GM19372 (cell line): Measurements from ENCODE around the gene LIPE.
A peak's percentile ranks its signal among the peaks of the same experiment; 100 is the strongest.

Source experiments
- ATAC-seq: cut with Tn5 transposase; IDR thresholded peaks from one replicate; pipeline ENCODE4 v1.9.1; 2021; ENCODE audit warnings: mild to moderate bottlenecking, low read depth, moderate library complexity; ENCODE audit not compliant: unreplicated experiment

LIPE gene

DNA sequence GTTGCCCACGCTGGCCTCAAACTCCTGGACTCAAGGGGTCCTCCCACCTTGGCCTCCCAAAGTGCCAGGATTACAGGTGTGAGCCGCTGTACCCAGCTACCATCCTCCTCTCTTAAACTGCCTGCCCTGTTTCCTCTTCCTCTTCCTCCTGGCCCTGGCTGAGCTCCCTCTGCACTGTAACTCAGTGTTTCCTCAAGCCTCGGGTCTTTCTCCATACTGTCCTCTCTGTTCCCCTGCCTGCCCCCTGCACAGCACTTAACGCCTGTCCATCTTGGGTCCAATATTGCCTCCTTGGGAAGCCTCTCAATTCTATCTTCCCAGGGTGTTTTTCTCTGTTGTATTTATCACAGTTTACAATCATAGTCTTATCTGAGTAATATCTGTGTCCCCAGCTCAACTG, 6.1 kb downstream of the LIPE start:
- ATAC-seq = no peak

DNA sequence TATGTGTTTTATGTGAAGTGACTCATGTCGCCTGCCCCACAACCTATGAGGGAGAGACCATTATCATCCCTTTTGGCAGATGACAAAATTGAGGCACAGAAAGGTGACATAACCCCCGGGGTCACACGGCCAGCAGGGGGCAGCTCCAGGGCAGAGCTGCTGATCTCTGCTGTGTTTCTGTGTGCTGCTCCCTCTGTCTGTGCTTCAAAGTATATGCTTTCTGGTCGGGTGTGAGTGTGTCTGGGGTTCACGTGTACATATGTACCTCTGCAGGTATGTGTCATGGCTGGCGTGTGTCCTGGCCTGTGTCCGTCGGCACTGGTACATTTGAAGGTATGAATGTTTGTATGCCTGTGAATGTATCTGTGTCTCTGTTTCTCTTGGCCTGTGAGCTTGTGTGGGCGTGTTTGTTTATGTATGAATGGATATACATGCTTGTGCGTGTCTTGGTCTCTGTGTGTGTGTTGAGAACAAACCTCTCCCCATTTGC, 7.1 kb downstream of the LIPE start:
- ATAC-seq = no peak

DNA sequence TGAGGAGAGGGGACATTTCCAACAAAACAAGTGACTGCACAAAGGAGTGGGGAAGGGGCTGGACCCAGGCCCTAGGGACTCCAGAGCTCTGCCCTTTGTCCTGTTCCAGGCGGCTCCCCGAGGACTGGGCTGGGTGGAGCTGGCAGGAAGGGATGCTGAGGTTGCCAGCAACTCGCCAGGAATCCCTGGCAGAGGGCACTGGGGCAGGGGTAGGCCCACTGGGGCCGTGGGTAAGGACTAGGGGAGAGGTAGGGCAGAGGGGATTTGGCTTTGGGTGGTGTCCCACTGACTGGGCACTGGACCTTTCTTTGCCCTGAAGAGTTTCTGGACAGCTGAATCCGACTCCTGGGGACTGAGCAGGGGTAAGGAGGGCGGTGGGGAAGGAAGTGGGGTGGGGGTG, 7.9 kb downstream of the LIPE start:
- ATAC-seq = no peak

DNA sequence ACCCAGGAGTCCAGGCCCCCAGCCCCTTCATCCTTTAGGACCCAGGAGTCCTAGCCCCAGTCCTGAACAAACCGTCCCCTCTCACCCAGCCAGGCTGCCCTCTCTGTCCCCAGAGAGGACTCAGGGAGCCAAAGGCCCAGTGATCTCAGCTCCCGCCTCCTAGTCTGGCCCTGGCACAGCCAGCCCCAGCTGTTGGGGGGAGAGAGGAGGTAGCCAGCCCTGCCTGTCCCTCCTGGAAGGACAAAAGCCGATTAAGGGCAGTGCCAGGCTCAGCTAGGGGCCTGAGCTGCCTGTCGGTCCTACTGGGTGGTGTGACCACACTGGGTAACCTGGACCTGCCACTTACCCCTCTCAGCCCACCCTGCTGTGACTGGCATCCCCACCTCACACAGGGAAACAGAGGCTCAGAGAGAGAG, 14.5 kb downstream of the LIPE start:
- no peak for ATAC-seq

DNA sequence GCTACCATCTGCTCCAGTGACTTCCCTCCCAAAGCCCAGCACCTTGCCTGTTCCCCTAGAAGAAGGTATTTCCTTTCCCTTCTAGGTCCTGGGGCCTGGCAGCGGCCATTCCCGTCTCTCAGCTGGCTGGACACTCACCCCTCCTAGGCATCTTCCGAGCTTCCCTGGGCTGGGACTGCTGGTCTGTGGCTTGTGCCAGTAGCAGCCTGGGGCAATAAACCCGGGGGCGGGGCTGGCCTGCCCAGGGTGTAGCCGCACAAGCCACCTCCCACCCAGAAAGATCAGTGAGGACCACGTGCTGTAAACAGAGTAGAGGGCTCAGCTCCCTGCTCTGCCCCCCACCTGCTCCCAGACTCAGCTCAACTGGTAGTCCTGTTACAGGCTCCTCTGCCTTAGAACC, 15.0 kb downstream of the LIPE start:
- no peak for ATAC-seq

DNA sequence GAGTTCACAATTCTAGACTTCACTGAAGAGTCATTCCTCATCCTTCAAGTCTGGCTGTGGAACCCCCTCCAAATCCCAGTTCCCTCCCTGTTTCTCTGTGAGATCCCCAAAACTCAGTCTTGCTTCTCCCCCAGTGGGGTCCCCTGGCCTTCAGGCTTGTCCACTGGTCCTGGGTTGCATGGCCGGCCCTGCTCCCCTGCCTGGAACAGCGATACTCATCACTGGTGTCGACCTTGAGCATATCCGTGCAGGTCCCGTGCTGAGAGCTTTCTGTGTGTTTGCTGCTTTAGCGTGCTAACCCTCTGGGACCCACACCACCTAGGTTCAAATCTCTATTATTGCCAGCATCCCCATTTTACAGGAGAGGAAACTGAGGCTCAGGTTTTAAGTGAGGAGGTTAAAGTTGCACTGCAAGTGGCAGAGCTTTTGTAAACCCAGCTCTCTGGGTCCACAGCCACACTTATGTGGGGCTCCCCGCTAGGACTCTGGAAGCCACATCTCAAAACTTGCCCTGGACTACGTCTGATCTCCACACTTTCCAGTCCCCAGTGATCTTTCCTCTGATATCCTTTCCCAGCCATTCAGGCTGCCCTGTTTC, 15.5 kb downstream of the LIPE start:
- ATAC-seq = no peak

DNA sequence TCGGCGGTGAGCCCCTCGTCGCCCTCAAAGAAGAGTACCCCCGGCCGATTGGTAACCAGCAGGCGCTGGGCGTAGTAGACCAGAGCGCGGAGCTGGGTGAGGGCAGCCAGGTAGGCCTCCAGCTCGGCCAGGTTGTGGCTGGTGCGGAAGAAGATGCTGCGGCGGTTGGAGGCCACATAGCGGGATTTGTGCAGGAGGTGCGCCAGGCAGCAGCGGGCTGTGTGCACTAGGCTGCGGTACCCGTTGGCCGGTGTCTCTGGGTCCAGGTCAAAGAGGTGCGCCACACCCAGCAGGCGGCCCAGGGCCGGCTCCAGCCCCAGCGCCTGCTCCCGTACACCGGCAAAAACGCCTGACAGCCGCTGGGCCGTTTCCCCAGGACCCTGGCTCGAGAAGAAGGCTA, 16.8 kb downstream of the LIPE start:
- no peak for ATAC-seq

DNA sequence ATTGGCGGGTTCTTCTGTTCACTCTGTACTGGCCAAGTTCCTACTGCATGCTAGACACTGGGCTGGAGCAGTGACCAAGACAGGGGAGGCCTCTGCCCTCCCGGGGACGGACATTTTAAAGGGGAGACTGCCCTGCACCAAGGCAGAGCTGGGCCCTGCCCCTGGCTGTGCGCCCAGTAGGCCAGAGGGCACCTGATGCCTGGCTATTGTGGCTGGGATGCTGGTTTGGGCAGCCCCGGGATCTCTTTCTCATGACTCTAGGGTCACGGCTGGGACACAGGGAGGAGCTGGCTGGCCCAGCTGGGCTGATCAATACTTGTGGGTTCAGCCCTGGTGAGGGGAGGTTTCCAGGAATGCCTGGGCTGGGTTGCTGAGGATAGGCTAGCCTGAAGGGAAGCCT, 17.7 kb downstream of the LIPE start:
- no peak for ATAC-seq

DNA sequence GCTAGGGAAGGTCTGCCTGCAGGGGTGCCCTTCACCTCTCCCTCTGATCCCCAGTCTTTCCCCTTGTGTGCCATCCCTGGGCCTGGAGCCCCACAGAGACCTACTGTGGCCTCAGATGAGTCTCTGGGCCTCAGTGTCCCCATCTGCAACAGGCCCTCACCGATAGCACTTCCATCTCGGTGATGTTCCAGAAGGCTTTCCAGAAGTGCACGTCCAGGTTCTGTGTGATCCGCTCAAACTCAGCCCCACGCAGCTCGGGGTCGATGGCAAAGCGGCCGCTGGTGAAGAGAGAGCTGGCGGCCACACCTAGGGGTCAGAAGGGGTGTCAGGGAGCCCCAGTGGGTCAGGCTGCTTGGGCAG, 19.4 kb downstream of the LIPE start:
- no peak for ATAC-seq

DNA sequence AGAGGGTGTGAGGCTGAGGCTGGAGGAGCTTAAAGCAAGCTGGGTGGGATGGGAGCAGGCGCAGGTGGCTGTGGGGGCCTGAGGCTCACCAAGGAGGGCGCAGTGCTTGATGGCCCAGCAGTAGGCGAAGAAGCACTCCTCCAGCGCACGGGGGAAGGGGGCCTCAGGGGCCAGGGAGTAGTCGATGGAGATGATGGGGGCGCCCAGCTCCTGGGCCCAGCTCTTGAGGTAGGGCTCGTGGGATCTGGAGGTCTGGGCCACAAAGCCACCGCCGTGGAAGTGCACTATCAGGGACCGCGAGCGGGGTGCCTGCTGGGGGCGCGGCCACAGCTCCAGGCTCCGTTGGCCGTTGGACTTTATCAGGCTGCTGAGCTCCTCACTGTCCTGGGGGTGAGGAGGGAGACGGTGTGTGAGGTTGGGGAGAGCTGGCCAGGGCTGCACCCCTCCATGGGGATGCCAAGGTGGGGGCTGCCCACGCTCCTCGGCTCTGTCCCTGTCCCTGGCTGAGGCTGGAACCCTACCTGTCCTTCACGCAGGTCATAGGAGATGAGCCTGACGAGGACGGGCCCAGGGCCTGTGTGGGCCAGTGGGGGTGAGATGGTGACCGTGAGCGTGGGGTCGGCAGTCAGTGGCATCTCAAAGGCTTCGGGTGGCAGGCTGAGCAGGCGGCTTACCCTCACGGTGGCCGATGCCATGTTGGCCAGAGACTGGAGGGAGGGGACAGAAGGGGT, 19.9 kb downstream of the LIPE start:
- ATAC-seq = no peak

DNA sequence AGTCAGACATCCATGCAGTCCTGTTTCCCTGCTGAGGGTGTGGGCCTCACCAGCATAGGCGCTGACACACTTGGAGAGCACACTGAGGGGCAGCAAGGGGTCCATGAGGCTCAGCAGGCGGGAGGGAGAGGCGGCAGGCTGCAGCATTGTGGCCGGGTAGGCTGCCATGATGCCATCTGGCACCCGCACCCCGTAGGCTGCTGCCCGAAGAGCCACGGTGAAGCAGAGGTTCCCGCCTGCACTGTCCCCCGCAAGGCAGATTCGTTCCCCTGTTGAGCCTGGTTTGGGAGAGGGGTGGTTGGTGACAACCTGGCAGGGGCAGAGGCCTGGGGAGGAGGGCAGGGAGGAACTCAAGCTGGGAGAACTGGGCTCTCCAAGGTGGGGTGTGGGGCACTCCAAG, 21.1 kb downstream of the LIPE start:
- ATAC-seq = no peak

DNA sequence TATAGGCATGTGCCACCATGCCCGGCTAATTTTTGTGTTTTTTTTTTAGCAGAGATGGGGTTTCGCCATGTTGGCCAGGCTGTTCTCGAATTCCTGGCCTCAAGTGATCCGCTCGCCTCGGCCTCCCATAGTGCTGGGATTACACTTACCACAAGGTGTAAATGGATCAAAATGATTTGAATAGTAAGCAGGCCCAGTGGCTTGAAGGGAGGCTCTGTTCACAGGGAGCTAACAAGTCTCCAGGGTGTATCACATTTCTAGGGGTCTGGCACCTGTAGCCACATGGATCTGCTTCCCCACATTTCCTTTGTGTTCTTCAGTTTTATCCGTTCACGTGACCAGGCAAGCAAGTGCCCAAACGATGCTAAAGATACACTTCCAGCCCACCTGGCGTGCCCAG, 23.6 kb downstream of the LIPE start:
- no peak for ATAC-seq

DNA sequence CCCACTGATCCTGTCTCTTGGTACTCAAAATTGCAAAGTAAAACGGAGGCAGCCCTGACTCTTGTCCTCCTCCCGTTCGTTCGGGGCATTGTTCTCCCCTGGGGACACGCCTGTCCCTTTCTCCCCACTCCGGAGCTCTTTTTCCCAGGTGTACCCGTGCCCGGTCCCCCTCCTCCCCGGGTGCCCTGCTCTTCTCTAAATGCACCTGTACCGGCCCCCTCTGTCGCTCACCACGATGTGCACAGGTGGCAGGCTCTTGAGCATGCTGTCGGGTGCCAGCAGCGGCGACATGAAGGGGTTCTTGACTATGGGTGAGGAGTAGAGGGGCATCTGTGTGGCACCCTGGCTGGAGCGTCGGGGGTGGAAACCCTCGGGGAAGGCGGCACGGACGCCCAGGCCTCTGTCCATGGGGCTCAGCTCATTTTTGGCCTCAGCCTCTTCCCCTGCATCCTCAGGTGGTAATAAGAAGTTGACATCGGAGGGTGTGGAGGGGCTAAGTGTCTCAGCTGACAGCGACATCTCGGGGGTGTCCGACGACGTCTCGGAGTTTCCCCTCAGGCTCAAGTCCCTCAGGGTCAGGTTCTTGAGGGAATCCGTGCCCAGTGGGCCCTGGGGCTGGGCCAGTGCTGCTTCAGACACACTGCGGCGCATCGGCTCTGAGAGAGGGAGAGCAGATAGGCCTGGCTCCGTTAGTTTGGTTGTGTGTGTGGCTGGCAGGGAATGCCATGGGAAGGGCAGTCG, 24.6 kb downstream of the LIPE start:
- no peak for ATAC-seq

DNA sequence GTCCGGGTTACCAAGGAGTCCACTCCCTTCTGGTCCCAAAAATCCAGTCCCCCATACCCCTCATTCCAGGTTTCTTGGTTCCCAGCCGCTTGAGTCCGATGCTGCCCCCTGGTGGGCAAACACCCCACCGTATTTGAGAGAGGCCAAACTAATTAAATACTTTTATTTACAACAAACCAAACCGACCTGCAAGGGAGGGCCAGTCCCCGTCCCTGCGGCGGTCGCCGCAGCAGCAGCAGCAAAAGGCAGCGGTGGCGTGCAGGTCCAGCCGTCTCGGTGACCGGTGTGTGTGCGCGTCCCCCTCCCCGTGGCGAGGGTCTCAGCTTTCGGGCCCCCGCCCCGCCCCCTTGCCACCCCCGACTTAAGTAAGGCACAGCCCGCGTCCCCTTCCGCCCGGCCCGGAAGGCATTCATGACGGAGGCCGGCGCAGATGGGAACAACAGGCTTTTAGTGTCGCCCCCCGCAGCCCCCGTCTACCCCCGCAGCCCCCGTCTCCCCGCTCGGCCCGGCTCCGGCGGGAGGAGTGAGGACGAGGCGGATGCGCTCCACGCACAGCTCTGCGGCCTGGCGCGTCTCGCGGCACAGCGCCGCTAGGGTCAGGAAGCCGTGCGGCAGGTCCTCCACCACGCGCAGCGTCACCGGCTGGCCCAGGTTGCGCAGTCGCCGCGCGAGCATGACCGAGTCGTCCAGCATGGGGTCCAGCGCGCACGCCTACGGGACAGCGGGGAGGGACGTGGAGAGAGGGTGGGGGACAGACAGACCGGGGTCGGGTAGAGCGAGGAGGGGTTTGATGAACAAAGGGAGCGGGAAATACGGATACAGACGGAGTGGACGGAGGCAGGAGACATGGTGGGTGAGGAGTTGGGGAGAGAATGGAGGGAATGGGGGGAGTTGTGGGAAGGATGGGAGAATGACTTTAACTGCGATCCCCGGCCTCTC, 25.6 kb downstream of the LIPE start:
- no peak for ATAC-seq

DNA sequence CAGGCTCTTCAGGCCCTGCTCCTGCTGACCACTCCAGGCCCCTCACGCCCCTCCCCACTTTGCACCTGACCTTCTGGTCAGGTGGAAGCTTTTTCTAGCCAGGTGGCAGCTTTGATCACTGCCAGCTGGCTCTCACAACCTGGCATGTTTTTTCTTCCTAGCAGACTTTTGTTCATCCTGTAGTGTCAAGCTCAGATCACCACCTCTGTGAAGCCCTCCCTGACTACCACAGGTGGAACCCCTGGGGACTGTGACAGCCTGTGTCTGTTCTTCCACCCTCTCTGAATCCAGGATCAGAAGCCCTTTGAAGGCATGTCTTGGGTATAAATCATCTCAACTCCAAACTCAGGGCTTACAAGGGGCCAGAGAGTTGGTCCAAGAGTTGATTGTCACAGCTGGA, 26.8 kb downstream of the LIPE start:
- ATAC-seq = no peak

DNA sequence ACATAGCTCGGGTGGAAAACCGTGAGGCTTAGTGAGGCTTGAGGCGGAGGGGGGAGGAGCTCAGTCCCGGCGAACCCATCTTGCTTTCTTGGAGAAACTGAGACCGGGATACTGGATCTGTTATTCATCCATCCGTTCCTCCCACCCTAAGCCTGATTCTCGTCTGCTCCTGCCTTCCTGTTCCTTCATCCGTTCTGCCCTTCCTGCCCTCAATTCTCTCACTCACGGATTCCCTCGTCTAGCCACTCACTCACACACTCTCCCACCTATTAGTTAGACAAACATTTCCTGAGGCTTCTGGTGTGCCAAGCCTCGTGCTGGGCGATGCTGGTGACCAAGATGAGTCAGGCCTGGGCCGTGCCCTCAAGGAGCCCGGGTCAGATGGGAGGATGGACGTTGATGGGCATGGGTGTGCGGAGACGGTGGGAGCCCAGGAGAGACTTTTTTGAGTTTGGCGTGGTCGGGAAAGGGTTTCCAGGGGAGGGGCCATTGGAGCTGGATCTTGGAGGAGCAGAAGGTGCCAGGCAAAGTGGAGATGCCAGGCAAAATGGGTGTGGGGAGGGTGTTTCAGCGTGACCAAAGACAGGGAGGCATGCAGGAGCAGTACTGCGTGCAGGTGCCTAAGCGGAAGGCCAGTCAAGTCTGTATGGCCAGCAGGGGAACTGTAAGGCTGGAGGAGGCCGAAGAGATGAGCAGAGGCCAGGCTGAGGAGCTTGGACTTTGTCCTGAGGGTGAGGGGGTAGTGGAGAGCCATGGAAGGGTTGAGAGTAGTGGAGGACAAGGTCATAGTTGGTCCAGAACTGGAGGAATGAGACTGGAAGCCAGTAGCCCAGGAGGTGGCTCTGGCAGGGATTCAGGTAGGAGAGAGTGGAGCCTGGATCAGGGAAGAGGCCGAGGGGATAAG, 29.7 kb downstream of the LIPE start:
- no peak for ATAC-seq

DNA sequence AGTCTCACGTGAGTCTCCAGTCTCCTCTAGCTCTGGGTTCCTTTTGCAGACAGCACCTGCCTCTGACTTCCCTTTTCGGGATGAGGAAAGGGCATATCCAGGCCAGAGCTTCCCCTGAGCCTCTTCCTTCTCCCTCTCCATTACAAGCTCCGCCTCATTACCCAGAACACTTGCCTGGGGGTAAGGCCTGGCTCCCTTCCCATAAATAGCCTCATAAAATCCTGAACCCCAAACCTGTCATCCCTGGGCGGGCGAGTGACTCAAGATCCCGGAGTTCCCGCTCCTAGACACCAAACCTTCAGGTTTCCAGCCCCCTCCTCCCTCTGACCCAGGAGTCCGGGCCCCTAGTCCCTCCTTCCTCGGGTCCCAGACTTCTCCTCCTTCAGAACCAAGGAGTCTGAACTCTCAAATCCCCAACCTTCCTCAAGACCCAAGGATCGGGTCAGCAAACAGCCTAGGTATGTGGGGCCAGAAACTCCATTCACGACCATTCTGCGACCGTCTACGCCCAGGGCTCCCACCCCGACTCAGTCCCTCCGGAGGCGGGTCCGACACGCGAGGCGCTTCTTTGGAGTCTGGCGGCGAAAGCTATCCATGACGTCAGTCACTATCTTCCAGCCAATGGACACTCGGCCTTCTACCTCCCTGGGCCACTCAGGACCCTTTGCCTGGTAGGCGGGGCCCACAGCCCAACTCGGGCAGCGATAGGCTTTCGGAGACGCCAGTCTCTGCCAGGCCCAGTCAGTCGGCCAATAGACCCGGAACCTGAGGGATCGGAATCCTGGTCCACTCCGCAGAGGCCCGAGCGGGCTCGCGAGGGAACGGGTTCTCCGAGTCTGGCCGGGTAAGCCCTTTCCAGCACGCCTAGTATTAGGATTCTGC, 30.6 kb downstream of the LIPE start:
- ATAC-seq = peak; percentile 94

DNA sequence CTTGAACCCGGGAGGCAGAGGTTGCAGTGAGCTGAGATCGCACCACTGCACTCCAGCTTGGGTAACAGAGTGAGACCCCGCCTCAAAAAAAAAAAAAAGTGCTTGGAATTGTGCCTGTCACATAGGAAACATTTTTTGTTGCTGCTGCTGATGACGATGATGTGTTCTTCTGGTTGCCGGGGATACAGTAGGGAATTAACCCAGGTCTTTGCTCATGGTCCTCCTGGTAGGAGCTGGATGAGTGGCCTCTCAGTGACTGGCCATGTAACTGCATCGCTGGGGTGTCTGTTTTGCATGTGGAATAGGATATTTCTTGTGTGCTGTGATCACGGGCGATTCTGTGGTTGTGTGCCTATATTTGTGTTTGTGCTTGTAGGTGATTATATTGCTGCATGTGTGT, 32.4 kb downstream of the LIPE start:
- ATAC-seq = no peak

DNA sequence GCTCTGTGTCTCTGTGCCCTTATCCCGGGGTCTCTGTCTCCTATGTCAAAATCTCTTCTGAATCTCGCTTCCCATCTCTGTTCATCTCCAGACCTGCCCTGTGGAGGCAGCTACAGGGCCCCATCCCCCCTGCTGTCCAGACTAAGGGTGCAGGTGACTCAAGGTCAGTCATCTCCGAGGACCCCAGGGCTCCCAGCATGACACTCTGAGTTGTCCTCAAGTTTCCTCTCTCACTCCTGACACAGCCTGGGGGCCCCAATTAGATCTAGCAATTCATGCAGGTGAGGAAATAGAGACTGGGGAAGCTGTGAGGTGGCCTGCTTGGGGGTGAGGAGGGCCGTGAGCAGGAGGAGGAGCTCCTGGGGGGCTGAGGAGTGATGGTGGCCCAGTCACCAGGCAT, 35.0 kb downstream of the LIPE start:
- ATAC-seq = no peak
